HCT116 (cell line): ENCODE measurements around the gene P2RX7. TPM values are rescaled to one million over a fixed set of nuclear protein-coding genes. Genes with fewer than 3 reads are reported as not detected.

Experiments
- ATAC-seq: fragments of 200-7000 bp; cut with Tn5 transposase; 2 replicates; pipeline ENCODE4 v1.9.1; 2020; ENCODE audit warnings: mild to moderate bottlenecking, moderate library complexity
- BruUV-seq: library from RNA; stranded (reverse); fragments of 400-500 nt; replicated peaks from 2 replicates; lab custom pipeline; 2021; lab: Mats Ljungman, UMichigan
- CTCF ChIA-PET: fragments of 300-600 bp; sonication (Branson Sonifier 250); formaldehyde crosslinking; loops from one replicate; lab custom pipeline; 2021; ENCODE audit warnings: antibody characterized with exemption; lab: Charles Lee
- POLR2A ChIA-PET: fragments of 300-600, 350-600 bp; sonication (Branson Sonifier 250); formaldehyde crosslinking; loops from one replicate; lab custom pipeline; 2021; ENCODE audit warnings: antibody characterized with exemption; lab: Charles Lee
- RAD21 ChIA-PET, 2 experiments: fragments of 300-600 bp; sonication (Branson Sonifier 250); formaldehyde crosslinking; loops; one replicate each; lab custom pipeline; 2023; ENCODE audit warnings: low total read pairs in 2 of 2; ENCODE audit not compliant: uncharacterized antibody in 2 of 2, unreplicated experiment in 2 of 2, low non-redundant PET in 1 of 2; lab: Charles Lee
- DNase-seq: peaks from one replicate; pipeline ENCODE4 v3.0.0-alpha.2; 2010; ENCODE audit warnings: low read depth, low spot score
- H2AFZ ChIP-seq: fragments of 200-600 bp; shearing (Covaris generic), sonication (generic); 2 replicates; pipeline ENCODE4 v1.6.1; 2017; ENCODE audit warnings: low read depth, mixed run types, mixed read lengths, antibody characterized with exemption, low read length; ENCODE audit not compliant: poor library complexity, severe bottlenecking
- H3K27ac ChIP-seq: 2 replicates; pipeline ENCODE4 v1.5.1; 2012; ENCODE audit warnings: low read depth, low read length
- H3K27me3 ChIP-seq: fragments of 200-600 bp; sonication (generic); 2 replicates; pipeline ENCODE4 v1.6.1; 2016; ENCODE audit warnings: mixed run types, low read length, mixed read lengths; ENCODE audit not compliant: insufficient read depth
- H3K36me3 ChIP-seq, 2 experiments: fragments of 200-500 bp in 1 of 2; fragments of 200-600 bp in 1 of 2; sonication (Bioruptor generic) in 1 of 2; sonication (generic) in 1 of 2; 2 replicates each; pipeline versions ENCODE4 v1.5.1 to v1.6.1; 2014 to 2016; ENCODE audit warnings: low read length in 2 of 2, inconsistent platforms in 1 of 2, mixed read lengths in 1 of 2, mixed run types in 1 of 2; ENCODE audit not compliant: insufficient read depth in 2 of 2, control insufficient read depth in 1 of 2
- H3K4me1 ChIP-seq, 2 experiments: fragments of 200-600 bp in 1 of 2; sonication (generic) in 1 of 2; 2 replicates each; pipeline versions ENCODE4 v1.5.1 to v1.6.1; 2012 to 2017; ENCODE audit warnings: low read length in 2 of 2, inconsistent platforms in 1 of 2, mild to moderate bottlenecking in 1 of 2, mixed read lengths in 1 of 2, mixed run types in 1 of 2, moderate library complexity in 1 of 2; ENCODE audit not compliant: insufficient read depth in 2 of 2, control insufficient read depth in 1 of 2
- H3K4me2 ChIP-seq: fragments of 200-600 bp; sonication (generic); 2 replicates; pipeline ENCODE4 v1.6.1; 2017; ENCODE audit warnings: mixed run types, low read length, mixed read lengths
- H3K4me3 ChIP-seq, 2 experiments: fragments of 200-600 bp in 1 of 2; sonication (generic) in 1 of 2; replicated peaks in 1 of 2; 2 replicates each; pipeline ENCODE4 v1.5.1; 2011 to 2016; ENCODE audit warnings: low read length in 2 of 2, control low read depth in 1 of 2, low read depth in 1 of 2, mild to moderate bottlenecking in 1 of 2, mixed read lengths in 1 of 2, mixed run types in 1 of 2
- H3K79me2 ChIP-seq: fragments of 200-600 bp; sonication (generic); 2 replicates; pipeline ENCODE4 v1.6.1; 2017; ENCODE audit warnings: mild to moderate bottlenecking, mixed run types, low read length, moderate library complexity, mixed read lengths; ENCODE audit not compliant: insufficient read depth
- H3K9ac ChIP-seq: fragments of 200-600 bp; sonication (generic); 2 replicates; pipeline ENCODE4 v1.6.1; 2016; ENCODE audit warnings: low read length, mixed read lengths
- H3K9me2 ChIP-seq: fragments of 200-600 bp; sonication (generic), shearing (Covaris generic); 2 replicates; pipeline ENCODE4 v1.6.1; 2017; ENCODE audit warnings: mixed run types, mild to moderate bottlenecking, moderate library complexity; ENCODE audit not compliant: insufficient read depth
- H3K9me3 ChIP-seq, 2 experiments: fragments of 200-500 bp in 1 of 2; fragments of 200-600 bp in 1 of 2; sonication (Bioruptor generic) in 1 of 2; sonication (generic) in 1 of 2; 2 replicates each; pipeline ENCODE4 v1.6.1; 2014 to 2017; ENCODE audit warnings: low read length in 2 of 2, mixed read lengths in 2 of 2, inconsistent platforms in 1 of 2, low read depth in 1 of 2, mild to moderate bottlenecking in 1 of 2, mixed run types in 1 of 2, moderate library complexity in 1 of 2; ENCODE audit not compliant: control insufficient read depth in 1 of 2, insufficient read depth in 1 of 2
- H4K20me1 ChIP-seq: fragments of 200-600 bp; sonication (generic), shearing (Covaris generic); 2 replicates; pipeline ENCODE4 v1.6.1; 2017; ENCODE audit warnings: mixed run types, mild to moderate bottlenecking, moderate library complexity; ENCODE audit not compliant: insufficient read depth
- CEBPB ChIP-seq: IDR thresholded peaks from 2 replicates; pipeline ENCODE4 v1.6.1; 2012; ENCODE audit warnings: low read depth
- CTCF ChIP-seq, 3 experiments: fragments of 200-600 bp in 1 of 3; sonication (generic) in 1 of 3; IDR thresholded peaks in 2 of 3; conservative IDR thresholded peaks in 1 of 3; 2 replicates each; pipeline ENCODE4 v1.5.1; 2012 to 2017; ENCODE audit warnings: low read depth in 2 of 3, low read length in 2 of 3, antibody characterized with exemption in 1 of 3, borderline replicate concordance in 1 of 3, control low read depth in 1 of 3, mild to moderate bottlenecking in 1 of 3, mixed read lengths in 1 of 3, mixed run types in 1 of 3, moderate library complexity in 1 of 3; ENCODE audit not compliant: insufficient read depth in 1 of 3
- EGR1 ChIP-seq: IDR thresholded peaks from 2 replicates; pipeline ENCODE4 v1.6.1; 2012; ENCODE audit warnings: low read depth
- EZH2phosphoT487 ChIP-seq: fragments of 200-600 bp; IDR thresholded peaks from 2 replicates; pipeline ENCODE4 v1.6.1; 2018; ENCODE audit warnings: antibody characterized with exemption, borderline replicate concordance
- SRF ChIP-seq: IDR thresholded peaks from 2 replicates; pipeline ENCODE4 v1.6.1; 2012; ENCODE audit warnings: low read depth
- TCF7L2 ChIP-seq: IDR thresholded peaks from 2 replicates; pipeline ENCODE4 v1.7.0; 2011; ENCODE audit warnings: borderline replicate concordance, inconsistent platforms; ENCODE audit not compliant: insufficient read depth, insufficient read length; ENCODE audit errors: extremely low read depth
- intact Hi-C: fragments of 100-400 bp; cut with micrococcal nuclease; formaldehyde crosslinking; loops from 2 replicates; pipeline ENCODE4 v1.10.0; 2022
- total RNA-seq: library from RNA; stranded (reverse); gene quantifications from one replicate; pipeline ENCODE4 v1.2.1, GENCODE V29; 2021; ENCODE audit not compliant: unreplicated experiment
- TF ChIP-seq, protein P1 (sequence below): IDR thresholded peaks from 2 replicates; pipeline ENCODE4 v1.6.1; 2012

The P2RX7 gene
- total RNA-seq, 1 experiment from 2014 or later = 1.5 TPM

- no peak for ATAC-seq
- no peaks in the 10 kb centered on the region for H3K79me2 ChIP-seq
- H3K9me3 ChIP-seq = no peaks in the 10 kb centered on the region
- H3K9me2 ChIP-seq = no peaks in the 10 kb centered on the region
- no peaks in the 10 kb centered on the region for H3K27me3 ChIP-seq
- RAD21 ChIA-PET = no interaction called here
- no peak overlapping the region for H3K9ac ChIP-seq
- no peak overlapping the region for H3K4me3 ChIP-seq
- no peaks in the 10 kb centered on the region for H3K36me3 ChIP-seq
- H4K20me1 ChIP-seq = no peaks in the 10 kb centered on the region
- POLR2A ChIA-PET = no interaction called here
- H2AFZ ChIP-seq = no peak overlapping the region
- TF ChIP-seq CTCF (IDR thresholded peaks at IDR 0.05 in 2 of 3, conservative IDR thresholded peaks at IDR 0.05 in 1 of 3; ENCODE audit: borderline replicate concordance in 1 of 3, insufficient read depth in 1 of 3, low read depth in 2 of 3, low read length in 2 of 3) = no peak
- no peak for TF ChIP-seq CEBPB
- TF ChIP-seq SRF = no peak
- no peak for TF ChIP-seq EGR1
- no peak for TF ChIP-seq EZH2phosphoT487
- TF ChIP-seq, protein P1, sequence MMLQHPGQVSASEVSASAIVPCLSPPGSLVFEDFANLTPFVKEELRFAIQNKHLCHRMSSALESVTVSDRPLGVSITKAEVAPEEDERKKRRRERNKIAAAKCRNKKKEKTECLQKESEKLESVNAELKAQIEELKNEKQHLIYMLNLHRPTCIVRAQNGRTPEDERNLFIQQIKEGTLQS = no peak
- no peak for TF ChIP-seq TCF7L2
- CTCF ChIA-PET = no interaction called here
- H3K27ac ChIP-seq = no peak overlapping the region
- intact Hi-C loops = no loop called here
- DNase-seq = no peak
- no peak overlapping the region for H3K4me2 ChIP-seq
- BruUV-seq = no TSS peak
- H3K4me1 ChIP-seq = peaks cover 3 to 14% of the 10 kb centered on the region in 2 experiments; a peak in 3 of 4 replicates
Measured at GRCh38 chr12:121090586-121091514, 41.8 kb upstream of the P2RX7 start.
